GM18517 (cell line): ENCODE measurements around the gene NUDCD3.

ENCODE experiments used
- ATAC-seq: cut with Tn5 transposase; IDR thresholded peaks from one replicate; pipeline ENCODE4 v1.9.1; 2021; ENCODE audit warnings: mild to moderate bottlenecking, moderate library complexity; ENCODE audit not compliant: unreplicated experiment

NUDCD3 gene

DNA sequence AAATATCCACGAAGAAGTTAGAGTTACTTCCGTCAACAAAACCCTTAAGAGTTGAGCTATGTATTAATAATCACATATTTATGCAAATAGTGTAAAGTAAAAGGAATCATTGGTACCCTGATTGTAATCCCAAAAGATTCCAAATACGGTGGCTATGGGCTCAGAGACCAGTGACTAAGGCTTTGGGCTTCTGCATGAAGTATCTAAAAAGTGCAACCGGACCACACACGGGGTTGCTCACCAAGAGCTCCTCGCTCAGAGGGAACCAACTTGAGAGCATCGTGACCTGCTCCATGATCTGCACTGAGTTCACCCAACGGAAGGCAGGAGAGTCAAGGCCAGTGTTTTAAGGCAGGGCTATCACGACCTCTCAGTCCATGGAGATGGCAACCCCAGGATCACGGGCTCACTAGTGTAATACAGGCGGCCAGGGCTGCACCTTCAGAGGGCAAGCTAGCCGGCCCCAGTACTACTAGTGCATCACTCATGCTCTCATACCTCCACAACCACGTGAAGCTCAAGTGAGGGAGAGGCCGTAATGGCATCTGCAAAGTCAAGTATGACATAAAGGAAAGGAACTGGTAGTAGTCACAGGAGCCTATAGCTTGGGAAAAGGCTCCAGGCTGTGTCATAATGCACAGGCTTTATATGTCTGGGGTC is 87.9 kb downstream of the NUDCD3 start:
- no peak for ATAC-seq

GRCh38 chr7:44401692-44402091 is 88.8 kb downstream of the NUDCD3 start:
- no peak for ATAC-seq

DNA sequence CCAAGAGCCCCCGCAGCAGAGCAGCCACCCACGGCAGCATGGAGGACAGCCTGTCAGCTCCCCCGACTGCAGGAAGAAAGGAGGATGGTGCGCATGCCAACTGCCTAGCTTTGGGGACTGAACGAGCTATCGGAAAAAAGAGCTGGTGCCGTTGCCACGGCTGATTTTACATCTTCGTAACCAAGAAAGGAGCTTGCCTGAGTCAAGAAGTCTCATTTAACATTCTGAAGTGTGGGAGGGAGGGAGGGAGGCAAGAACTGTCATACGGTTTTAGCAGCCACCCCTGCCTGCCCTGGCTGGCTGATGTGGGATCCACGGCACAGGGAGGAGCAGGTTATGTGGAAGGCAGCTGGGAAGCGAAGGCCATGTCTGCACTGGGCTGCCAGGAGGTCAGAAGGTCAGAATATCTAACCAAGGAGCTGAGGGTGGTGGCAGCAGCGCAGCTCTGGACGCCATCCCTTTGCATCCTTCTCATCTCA is 90.4 kb downstream of the NUDCD3 start:
- ATAC-seq: no peak

- no peak for ATAC-seq
Observed at GRCh38 chr7:44398953-44399574, 91.4 kb downstream of the NUDCD3 start.

DNA sequence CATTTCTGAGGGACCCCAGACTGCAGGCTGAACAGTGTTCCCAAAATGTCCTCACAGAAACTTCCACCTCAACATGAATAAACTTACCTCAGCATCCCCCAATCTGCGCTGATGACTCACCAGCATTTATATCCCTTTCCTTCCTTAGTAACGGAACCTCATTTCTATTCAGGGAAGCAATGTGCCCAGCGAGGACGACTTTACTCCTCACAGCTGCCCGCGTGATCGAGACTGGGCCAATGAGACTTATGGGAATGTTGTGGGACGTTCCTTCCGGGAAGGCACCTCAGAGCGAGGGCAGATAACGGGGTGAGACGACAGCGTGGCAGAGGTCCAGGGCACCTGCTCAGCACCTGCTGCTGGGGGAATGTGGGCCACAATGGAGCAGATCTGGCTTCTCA is 91.9 kb downstream of the NUDCD3 start:
- no peak for ATAC-seq

DNA sequence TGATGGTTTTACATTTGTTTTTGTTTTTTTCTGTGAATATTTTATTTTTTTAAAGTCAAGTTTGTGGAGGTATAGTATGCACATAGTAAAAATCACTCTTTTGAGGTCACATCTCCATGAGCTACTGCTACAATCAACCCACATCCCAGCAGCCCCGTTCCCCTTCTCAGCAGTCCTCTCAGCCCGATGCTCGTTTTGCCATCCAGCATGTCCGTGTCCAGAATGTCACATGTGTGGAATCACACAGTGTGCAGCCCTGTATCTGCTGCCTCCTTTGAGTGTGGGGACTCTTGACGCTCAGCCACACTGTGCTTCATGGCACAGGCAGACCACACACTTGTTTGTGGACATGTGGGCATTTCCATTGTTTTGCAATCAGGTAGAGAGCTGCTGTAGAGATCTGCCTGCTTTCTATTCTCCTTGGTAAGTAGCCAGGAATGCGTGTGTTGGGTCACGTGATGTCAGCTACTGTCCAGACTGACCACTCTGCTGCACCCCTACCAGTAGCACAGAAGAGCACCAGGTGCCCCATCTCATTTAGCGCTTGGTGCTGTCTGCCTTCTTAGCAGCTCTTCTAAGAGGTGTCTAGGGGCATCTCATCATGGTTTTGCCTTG is 93.4 kb downstream of the NUDCD3 start:
- no peak for ATAC-seq

GRCh38 chr7:44396496-44396895 is 94.0 kb downstream of the NUDCD3 start:
- ATAC-seq: no peak

GRCh38 chr7:44395067-44395466 is 95.4 kb downstream of the NUDCD3 start:
- ATAC-seq: no peak

- ATAC-seq: no peak
Observed at GRCh38 chr7:44394636-44395035, 95.8 kb downstream of the NUDCD3 start.

GRCh38 chr7:44394112-44394447 is 96.4 kb downstream of the NUDCD3 start:
- no peak for ATAC-seq

DNA sequence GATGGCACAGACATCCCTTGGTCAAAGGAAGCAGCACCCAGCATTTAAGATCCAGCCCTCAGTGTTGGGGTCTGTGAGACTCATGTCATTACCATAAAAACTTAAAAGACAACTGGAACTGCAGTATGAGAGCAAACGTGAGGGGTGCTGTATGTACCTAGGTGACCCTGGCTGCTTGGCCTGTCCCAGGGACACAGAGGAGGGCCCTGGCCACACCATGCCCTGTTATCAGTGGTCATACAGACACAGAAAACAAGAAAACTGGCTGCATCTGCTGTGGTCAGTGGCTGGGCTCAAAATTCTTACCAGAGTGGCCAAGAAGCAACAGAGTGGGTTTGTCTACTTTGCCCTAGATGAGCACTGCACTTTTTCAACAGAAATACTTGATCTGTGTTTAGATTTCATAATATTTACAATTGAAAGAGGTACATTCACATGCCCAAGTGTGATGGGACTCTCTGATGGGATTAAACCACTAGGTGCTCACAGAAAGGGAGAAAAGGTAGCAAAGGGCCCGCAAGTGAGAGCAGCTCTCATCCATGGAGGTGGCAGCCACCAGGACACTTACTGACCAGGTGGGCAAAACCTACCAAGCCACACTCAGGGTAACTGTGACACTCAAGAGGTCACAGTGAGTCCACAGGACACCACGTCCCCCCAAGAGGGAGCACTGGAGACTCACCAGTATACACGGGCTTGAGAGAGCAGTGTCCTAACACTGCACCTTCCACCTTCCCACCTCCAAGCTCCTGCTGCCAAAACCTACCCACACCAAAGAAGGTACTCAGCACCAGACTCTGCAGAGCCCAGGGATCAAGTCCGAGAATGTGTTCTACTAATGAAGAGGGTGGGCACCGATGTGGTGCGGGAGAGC is 97.0 kb downstream of the NUDCD3 start:
- no peak for ATAC-seq

- no peak for ATAC-seq
Observed at GRCh38 chr7:44392618-44393010, 97.8 kb downstream of the NUDCD3 start.

GRCh38 chr7:44391746-44392617 is 98.5 kb downstream of the NUDCD3 start:
- no peak for ATAC-seq

DNA sequence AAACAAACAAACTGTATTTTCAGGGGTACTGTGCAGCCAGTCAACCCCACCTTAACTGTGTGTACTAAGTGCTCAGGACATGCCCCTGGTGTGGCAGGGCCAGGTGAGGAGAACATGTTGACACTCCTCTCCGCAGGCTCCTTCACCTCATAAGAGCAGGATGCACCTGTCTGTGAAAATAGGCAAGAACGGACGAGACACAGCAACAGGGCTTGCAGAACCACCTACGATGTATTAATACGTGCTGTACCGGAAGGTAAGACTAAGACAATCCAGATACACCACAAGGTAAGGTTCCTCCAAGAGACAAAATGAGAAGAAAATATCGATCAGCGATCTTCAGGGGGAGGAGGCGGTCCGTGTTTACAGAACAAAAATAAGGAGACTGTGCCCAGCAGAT is 99.3 kb downstream of the NUDCD3 start:
- ATAC-seq: no peak

DNA sequence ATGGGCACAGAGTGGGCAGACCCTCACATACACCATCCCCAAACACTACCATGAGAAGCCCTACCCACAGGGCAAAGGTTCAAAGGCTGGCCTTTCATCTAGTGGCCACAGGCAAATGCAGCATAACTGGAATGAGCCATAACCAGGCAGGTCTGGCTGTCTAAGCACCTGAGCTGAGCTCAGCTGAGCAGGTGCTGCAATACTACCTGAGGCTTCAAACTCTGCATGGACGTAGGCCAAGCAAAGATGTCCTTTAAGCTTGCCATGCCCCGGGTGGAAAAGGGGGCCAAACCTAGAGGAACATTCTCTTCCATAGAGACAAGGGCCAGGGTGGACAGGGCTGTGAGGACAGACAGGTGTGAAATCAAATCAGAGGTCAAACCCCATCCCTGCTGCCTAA is 99.8 kb downstream of the NUDCD3 start:
- no peak for ATAC-seq

DNA sequence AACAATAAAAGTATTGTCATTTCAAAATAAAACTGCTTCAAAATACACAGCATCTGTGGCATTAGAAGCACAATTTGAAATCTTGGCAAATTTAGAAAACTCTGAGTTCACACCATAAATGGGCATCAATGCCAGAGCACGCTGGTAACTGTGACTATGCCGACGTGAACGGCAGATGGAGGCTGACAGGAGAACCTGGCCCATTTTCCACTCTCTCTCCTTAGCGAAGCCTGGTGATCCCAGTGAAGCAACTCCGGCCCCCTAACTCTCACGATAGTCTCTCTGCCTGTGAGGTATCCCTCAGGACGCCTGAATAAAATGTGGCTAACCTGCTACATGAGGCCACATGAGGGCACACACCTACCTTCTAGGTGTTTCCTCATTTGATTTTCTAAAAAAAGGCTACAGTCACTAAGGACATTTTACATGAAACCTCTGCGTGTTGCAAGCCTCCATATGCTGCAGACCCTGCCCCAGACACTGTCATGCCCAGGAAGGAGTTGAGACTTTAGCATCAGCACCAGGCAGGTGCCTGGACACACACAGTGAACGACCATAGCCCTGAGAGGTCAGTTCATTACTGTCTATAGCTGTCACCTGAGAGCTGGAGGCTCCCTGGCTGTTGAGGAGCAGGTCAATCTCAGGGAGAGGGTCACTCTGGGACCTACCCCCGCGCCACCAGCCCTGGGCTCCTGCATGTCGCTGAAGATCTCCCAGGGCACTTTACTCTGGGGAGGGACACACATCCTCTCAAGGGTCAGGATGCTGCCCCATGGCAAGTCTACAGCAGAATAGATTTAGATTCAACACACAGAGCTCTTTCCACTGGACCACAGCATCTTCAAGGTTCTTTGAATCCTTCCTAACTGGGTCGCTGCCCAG is 102.1 kb downstream of the NUDCD3 start:
- no peak for ATAC-seq

DNA sequence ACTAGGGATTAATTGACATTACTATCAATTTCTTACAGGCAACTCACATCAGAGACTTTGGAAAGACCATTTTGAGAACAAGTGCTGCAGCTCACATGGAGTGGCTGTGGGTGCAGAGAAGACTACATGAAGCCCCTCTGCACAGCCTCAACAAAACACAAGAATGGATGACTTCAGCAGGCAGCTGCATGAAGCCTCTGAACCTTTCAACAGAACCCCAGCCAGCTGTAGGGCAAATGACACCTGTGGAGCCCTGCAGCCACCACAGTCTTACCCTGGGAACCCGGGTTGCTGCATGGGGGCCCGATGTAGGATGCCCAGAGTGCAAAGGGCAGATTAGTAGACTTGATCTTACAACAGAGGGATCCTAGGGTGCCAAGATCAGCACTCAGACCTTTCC is 103.1 kb downstream of the NUDCD3 start:
- ATAC-seq: no peak

DNA sequence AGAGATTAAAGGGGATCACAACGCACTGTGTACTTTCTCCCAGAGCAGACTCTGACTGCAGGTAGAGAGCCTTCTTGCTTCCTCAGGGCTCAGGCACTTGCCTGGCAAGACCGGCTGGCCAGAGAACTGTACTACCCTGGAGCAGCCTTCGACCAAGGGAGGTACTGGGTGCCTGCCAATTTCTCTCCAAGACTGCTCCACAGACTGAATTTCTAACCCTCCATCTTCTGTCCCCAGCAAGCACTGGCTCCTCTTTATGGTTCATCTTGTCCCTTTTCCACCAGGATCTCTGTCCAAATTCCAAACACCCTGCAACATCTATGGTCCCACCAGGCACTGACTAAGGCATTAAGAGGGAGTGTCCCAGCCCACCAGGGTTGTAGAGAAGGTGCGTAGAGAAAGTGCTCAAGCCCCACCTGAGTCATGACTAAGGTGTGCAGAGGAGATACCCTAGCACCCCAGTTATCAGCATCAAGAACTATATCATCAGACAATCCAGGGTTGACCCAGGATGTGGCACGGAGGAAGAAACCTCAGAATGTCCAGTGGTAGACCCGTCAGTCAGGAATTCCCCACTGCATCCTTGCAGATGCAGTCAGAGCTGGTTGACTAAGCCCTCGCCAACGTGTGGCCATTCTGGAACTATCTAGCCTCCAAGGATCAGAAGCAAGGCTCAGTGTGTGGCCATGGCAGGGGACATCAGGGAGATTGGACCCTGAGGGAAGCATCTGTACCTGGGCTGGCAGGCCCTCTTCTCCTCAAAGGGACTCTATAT is 104.1 kb downstream of the NUDCD3 start:
- ATAC-seq: no peak
